NCI-H146 (cell line): ENCODE results near the gene PMP22.
"Not testable (repeated sequence)": the region's sequence is repeated elsewhere in the genome, so short reads cannot be mapped to it uniquely, and the experiment has no call there.

Source experiments
- DNase-seq: peaks from one replicate; lab custom pipeline; 2025; lab: John Stamatoyannopoulos, UW

Gene PMP22

GRCh38 chr17:15210247-15210646 lies 54.9 kb downstream of the PMP22 start:
- no peak for DNase-seq

DNA sequence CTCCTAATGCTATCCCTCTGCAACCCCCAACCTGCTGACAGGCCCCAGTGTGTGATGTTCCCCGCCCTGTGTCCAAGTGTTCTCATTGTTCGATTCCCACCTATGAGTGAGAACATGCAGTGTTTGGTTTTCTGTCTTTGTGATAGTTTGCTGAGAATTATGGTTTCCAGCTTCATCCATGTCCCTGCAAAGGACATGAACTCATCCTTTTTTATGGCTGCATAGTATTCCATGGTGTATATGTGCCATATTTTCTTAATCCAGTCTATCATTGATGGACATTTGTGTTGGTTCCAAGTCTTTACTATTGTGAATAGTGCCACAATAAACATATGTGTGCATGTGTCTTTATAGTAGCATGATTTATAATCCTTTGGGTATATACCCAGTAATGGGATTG lies 62.1 kb downstream of the PMP22 start:
- not testable (repeated sequence) for DNase-seq

DNA sequence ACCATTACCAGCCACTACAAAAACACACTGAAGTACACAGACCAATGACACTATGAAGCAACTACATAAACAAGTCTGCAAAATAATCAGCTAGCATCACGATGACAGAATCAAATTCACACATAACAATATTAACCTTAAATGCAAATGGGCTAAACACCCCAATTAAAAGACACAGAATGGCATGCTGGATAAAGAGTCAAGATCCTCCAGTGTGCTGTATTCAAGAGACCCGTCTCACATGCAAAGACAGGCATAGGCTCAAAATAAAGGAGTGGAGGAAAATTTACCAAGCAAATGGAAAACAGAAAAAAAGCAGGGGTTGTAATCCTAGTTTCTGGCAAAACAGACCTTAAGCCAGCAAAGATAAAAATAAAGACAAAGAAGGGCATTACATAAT lies 64.6 kb downstream of the PMP22 start:
- not testable (repeated sequence) for DNase-seq

GRCh38 chr17:15197229-15197628 lies 67.9 kb downstream of the PMP22 start:
- no peak for DNase-seq

GRCh38 chr17:15194859-15195277 lies 70.3 kb downstream of the PMP22 start:
- DNase-seq = no peak

DNA sequence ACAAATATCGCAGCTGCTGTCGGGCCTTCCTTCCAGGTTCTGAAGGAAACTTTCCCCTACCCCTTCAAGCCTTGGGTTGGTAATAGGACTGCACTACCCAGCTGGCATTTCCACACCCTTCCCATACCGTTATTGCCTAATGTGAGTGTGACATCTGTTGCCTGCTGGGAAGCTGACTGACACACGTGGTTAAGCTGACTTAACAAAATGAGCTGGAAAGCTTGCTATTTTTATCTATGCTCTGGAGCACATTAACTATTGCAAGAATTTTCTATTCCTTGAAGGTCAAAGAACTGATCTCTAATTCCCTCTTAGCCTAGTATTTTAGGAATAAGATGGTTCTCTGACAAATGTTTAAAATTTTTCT lies 79.5 kb downstream of the PMP22 start:
- no peak for DNase-seq

- DNase-seq = no peak
Measured at GRCh38 chr17:15184872-15185624, 80.1 kb downstream of the PMP22 start.

DNA sequence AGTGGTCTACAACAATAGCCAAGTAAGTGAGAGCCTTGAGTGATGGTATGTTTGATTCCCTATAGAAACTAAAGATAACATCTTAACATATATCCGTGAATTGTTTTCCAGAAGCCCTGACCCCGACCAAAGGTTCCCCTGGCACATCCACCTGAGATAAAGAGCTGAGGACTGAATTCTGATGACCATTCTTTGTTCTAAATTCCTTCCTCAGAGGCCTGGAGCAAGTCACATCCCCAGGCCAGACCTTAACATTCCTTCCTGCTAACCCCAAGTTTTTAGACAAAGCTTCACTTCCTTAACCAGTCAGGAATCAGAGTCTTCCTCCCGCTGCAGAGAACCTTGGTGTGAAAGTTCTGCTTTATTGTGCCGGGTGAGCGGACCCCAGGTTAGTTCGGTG lies 83.3 kb downstream of the PMP22 start:
- DNase-seq = no peak

- no peak for DNase-seq
Measured at GRCh38 chr17:15181333-15181732, 83.8 kb downstream of the PMP22 start.

DNA sequence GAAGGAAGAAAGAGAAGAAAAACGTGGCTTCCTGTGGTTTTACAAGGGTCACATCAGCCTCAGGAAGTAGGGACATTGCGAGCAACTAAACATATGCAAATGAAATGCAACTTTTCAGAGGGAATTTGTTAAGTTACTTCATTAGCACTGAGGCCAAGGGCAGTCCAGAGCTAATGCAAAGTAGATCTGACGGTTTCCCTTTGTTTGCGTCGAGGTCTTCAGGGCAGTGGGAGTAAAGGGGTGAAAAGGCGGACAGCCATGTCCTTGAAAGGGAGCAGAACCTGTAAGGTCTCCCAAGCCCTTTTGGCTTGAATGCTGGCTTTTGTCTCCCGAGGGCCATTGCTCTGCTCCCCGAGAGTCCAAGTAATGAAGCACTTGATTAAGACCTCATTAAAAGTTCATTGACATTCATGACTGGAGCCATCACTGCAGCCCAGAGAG lies 85.0 kb downstream of the PMP22 start:
- DNase-seq = no peak
